ENCODE data around the gene KCNN3. TPM values are rescaled to one million over a fixed set of nuclear protein-coding genes. Genes with fewer than 3 reads are reported as not detected.

KCNN3 gene
- total RNA-seq, 4 donors from 2014 or later, result 0.30 to 0.72 (median 0.37) TPM

DNA sequence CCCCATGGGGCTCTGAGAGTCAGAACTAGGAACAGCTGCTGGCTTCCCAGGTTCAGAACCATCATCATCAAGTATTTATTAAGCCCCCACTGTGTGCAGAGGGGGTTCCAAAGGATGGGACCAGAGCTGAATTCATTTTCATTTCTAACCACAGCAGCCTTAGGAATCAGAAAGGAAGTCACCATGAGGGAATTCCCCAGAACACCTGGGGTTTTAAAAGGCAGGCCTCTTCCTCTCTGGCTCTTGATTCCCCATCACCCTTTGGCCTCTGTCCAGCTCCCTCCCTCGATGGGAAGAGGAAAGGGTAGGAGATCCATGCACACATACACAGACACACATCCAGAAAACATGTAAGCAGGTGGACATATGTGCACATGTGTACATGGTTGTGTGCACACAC lies 1.3 kb upstream of the KCNN3 start:
- Histone ChIP-seq H3K27ac (no peak overlapping the region), H3K4me1 (peaks cover 39% of the 10 kb centered on the region), H3K4me3 (no peak overlapping the region), H3K27me3 (peaks cover 37% of the 10 kb centered on the region), H3K36me3 (no peaks in the 10 kb centered on the region), H3K9me3 (no peaks in the 10 kb centered on the region)
- DNase-seq (ENCODE audit: low spot score in 2 of 2), result no peak
- no peak for TF ChIP-seq EP300 (IDR thresholded peaks at IDR 0.05)
- TF ChIP-seq POLR2A (IDR thresholded peaks at IDR 0.05), result no peak
- TF ChIP-seq, protein P1, sequence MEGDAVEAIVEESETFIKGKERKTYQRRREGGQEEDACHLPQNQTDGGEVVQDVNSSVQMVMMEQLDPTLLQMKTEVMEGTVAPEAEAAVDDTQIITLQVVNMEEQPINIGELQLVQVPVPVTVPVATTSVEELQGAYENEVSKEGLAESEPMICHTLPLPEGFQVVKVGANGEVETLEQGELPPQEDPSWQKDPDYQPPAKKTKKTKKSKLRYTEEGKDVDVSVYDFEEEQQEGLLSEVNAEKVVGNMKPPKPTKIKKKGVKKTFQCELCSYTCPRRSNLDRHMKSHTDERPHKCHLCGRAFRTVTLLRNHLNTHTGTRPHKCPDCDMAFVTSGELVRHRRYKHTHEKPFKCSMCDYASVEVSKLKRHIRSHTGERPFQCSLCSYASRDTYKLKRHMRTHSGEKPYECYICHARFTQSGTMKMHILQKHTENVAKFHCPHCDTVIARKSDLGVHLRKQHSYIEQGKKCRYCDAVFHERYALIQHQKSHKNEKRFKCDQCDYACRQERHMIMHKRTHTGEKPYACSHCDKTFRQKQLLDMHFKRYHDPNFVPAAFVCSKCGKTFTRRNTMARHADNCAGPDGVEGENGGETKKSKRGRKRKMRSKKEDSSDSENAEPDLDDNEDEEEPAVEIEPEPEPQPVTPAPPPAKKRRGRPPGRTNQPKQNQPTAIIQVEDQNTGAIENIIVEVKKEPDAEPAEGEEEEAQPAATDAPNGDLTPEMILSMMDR (IDR thresholded peaks at IDR 0.05), result no peak
- TF ChIP-seq POLR2AphosphoS5 (IDR thresholded peaks at IDR 0.05), result no peak
- WGBS, result 0% methylated on average over 1 of the region's 1 CpG

DNA sequence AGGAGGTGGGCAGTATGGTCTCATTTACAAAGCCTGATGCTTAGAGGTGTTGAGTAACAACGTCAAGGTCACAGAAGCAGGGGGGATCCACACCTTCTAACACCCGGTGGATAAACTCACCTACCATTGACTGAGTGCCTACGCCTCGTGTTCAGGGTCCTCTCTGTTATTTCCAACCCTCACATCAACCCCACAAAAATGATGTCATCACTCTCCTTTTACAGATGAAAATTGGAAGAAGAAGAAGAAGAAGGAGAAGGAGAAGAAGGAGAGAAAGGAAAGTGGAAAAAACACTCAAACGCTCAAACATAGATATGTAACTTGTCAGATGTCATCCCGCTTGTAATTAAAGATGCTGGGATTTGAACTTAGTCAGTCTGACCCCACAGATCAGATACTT lies 653 bp upstream of the KCNN3 start:
- no peaks in the 10 kb centered on the region for H3K9me3 ChIP-seq
- 73% methylated on average over 6 of the region's 6 CpGs for WGBS
- no peaks in the 10 kb centered on the region for H3K36me3 ChIP-seq
- DNase-seq (ENCODE audit: low spot score in 2 of 2), result no peak
- H3K4me1 ChIP-seq, result peaks cover 39% of the 10 kb centered on the region
- H3K27ac ChIP-seq, result no peak overlapping the region
- TF ChIP-seq POLR2A (IDR thresholded peaks at IDR 0.05), result no peak
- no peak for TF ChIP-seq EP300 (IDR thresholded peaks at IDR 0.05)
- TF ChIP-seq, protein P1 (IDR thresholded peaks at IDR 0.05), result no peak
- TF ChIP-seq POLR2AphosphoS5 (IDR thresholded peaks at IDR 0.05), result no peak
- peaks cover 37% of the 10 kb centered on the region for H3K27me3 ChIP-seq
- H3K4me3 ChIP-seq, result peak overlapping the region; percentile 41

DNA sequence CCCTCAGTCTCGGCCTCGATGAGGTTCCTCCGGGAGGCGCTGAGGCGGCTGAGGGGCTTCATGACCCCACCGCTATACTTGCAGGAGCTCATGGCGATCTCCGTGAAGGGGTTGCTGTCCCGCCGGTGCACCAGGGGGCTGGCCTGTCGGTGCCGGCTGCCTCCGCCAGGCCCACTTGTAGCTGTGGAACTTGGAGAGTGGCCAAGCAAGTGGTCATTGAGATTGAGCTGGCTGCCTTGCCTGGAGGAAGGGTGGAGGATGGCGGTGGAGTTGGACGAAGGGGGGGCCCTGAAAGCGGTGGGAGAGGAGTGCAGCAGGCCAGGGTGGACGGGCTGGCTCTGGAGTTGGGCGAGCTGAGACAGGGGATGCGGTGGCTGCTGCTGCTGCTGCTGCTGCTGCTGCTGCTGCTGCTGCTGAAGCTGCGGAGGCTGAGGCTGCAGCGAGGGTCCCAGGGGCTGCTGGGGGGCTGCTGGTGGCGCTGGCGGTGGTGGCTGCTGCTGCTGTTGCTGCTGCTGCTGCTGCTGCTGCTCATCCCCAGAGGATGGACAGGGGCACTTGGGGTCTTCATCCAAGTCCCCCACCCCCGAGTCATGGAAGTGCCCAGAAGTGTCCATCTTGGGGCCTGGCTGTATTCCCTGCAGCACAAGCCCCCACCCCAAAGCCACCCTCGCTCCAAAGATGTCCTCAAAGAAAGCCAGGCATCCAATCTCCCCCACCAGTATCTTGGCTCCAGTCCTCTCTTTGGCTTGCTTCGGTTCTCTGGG lies 548 bp downstream of the KCNN3 start:
- no peak overlapping the region for H3K27ac ChIP-seq

DNA sequence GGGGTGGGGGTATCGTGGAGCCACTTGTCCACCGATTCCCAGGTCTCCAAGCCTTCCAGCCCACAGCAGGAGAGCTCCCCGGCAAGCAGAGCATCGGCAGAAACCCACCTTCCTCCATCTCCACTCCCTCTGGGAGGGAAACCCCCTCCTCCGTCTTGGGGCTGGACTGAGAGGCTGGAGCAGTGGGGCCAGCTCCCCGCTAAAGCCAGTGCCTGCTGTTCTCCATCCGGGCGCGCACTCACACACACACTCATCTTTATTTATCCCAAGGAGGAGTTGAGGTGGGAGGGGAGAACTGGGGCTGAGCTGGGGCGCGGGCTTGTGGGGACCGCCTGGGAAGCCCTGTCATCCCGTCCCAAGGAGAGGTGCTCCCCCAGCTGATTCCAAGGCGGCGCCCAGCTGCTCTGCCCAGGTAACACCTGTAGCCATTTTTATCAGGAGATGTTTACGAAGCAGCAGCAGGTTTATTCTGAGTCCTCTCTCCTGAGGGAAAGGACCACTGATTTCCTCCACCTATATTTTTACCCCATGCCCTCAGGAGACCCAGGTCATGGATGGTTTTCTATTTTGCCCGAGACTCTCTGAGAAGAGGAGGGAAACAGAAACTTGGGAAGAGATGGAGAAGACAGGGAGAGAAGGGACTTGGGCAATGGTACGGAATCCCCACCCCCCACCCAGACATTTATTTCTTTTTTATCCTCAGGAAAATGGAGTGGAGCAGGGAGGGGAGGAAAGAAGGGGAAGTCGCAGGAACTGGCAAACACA lies 2.1 kb downstream of the KCNN3 start:
- Histone ChIP-seq H3K4me3 (peak overlapping the region; percentile 41), H3K36me3 (no peaks in the 10 kb centered on the region), H3K9me3 (no peaks in the 10 kb centered on the region), H3K27me3 (peaks cover 37% of the 10 kb centered on the region), H3K27ac (no peak overlapping the region), H3K4me1 (peaks cover 39% of the 10 kb centered on the region)
- DNase-seq (ENCODE audit: low spot score in 2 of 2), result no peak
- TF ChIP-seq, protein P1 (IDR thresholded peaks at IDR 0.05), result no peak
- TF ChIP-seq POLR2A (IDR thresholded peaks at IDR 0.05), result no peak
- no peak for TF ChIP-seq EP300 (IDR thresholded peaks at IDR 0.05)
- TF ChIP-seq POLR2AphosphoS5 (IDR thresholded peaks at IDR 0.05), result no peak
- 40% methylated on average over 17 of the region's 19 CpGs for WGBS

More for the DNA sequence above, 548 bp downstream of the KCNN3 start:
- H3K36me3 ChIP-seq, result no peaks in the 10 kb centered on the region
- DNase-seq (ENCODE audit: low spot score in 2 of 2), result no peak
- peak overlapping the region; percentile 41 for H3K4me3 ChIP-seq
- no peak for TF ChIP-seq POLR2A (IDR thresholded peaks at IDR 0.05)
- TF ChIP-seq, protein P1 (IDR thresholded peaks at IDR 0.05), result no peak
- H3K9me3 ChIP-seq, result no peaks in the 10 kb centered on the region
- peaks cover 37% of the 10 kb centered on the region for H3K27me3 ChIP-seq
- H3K4me1 ChIP-seq, result peaks cover 39% of the 10 kb centered on the region
- WGBS, result 36% methylated on average over 22 of the region's 26 CpGs
